Hypothalamus (tissue), 51 donors: ENCODE results near the gene AFAP1L1.

Experiments used
- DNase-seq, 51 donors: peaks; one replicate each; lab custom pipeline; 2025; lab: John Stamatoyannopoulos, UW

The AFAP1L1 gene

GRCh38 chr5:149367972-149368645 lies 96.5 kb downstream of the AFAP1L1 start:
- no peak for DNase-seq

- DNase-seq: no peak
Observed at GRCh38 chr5:149370878-149371277, 99.2 kb downstream of the AFAP1L1 start.

- peak in 26 of 51 donors; percentile 5 to 66 (median 22) for DNase-seq
Observed at GRCh38 chr5:149371296-149371962, 99.8 kb downstream of the AFAP1L1 start.

GRCh38 chr5:149372076-149372795 lies 100.6 kb downstream of the AFAP1L1 start:
- no peak for DNase-seq

GRCh38 chr5:149372932-149373331 lies 101.3 kb downstream of the AFAP1L1 start:
- no peak for DNase-seq

- no peak for DNase-seq
Observed at GRCh38 chr5:149374303-149374702, 102.6 kb downstream of the AFAP1L1 start.

- DNase-seq: no peak
Observed at GRCh38 chr5:149374801-149375200, 103.1 kb downstream of the AFAP1L1 start.

GRCh38 chr5:149375434-149375833 lies 103.8 kb downstream of the AFAP1L1 start:
- no peak for DNase-seq

- no peak for DNase-seq
Observed at GRCh38 chr5:149376104-149376503, 104.4 kb downstream of the AFAP1L1 start.

GRCh38 chr5:149376711-149377447 lies 105.2 kb downstream of the AFAP1L1 start:
- DNase-seq: no peak

GRCh38 chr5:149378241-149378820 lies 106.7 kb downstream of the AFAP1L1 start:
- DNase-seq: no peak

- DNase-seq: no peak
Observed at GRCh38 chr5:149379177-149379761, 107.6 kb downstream of the AFAP1L1 start, which contains the start of gene IL17B. Gene IL17B (minus strand): TSS chr5:149379292. CDS start chr5:149379225, 67 bp downstream.

- DNase-seq: no peak
Observed at GRCh38 chr5:149379818-149380374, 108.2 kb downstream of the AFAP1L1 start.

GRCh38 chr5:149380466-149381121 lies 108.9 kb downstream of the AFAP1L1 start:
- DNase-seq: no peak

- no peak for DNase-seq
Observed at GRCh38 chr5:149381261-149381985, 109.8 kb downstream of the AFAP1L1 start.

GRCh38 chr5:149381986-149382338 lies 110.3 kb downstream of the AFAP1L1 start:
- DNase-seq: peak in 36 of 51 donors; percentile 5 to 64 (median 28)

GRCh38 chr5:149382517-149383220 lies 111.0 kb downstream of the AFAP1L1 start:
- no peak for DNase-seq

GRCh38 chr5:149383399-149383798 lies 111.7 kb downstream of the AFAP1L1 start:
- DNase-seq: no peak
